Erythroblast (primary cell): ENCODE measurements around the gene LRCOL1.

ENCODE experiments used
- GATA1 ChIP-seq: IDR thresholded peaks from 2 replicates; pipeline ENCODE4 v1.6.1; 2011; ENCODE audit warnings: low read depth, mild to moderate bottlenecking, control low read depth, low read length, moderate library complexity
- POLR2A ChIP-seq: IDR thresholded peaks from 2 replicates; pipeline ENCODE4 v1.6.1; 2011; ENCODE audit warnings: mild to moderate bottlenecking, low read length

GRCh38 chr12:132579744-132580143 is 30.6 kb downstream of the LRCOL1 start:
- no peak for TF ChIP-seq POLR2A
- TF ChIP-seq GATA1: no peak
